Measurements from ENCODE around the gene DOCK11. TPM values are rescaled to one million over a fixed set of nuclear protein-coding genes. Genes with fewer than 3 reads are reported as not detected.
A peak's percentile ranks its signal among the peaks of the same experiment; 100 is the strongest.

Gene DOCK11
- total RNA-seq (2012; rRNA removed) = 13.1 and 14.7 TPM in 2 replicates
- 3.2 and 3.9 TPM in 2 replicates for polyA plus RNA-seq (2012; rRNA removed)
- 0.55 and 0.69 TPM in 2 replicates for polyA plus RNA-seq (2012; cell fraction: cytosol; rRNA removed)
- 0.35 and 5.0 TPM in 2 replicates for polyA plus RNA-seq (2012; cell fraction: nucleus; rRNA removed; ENCODE audit: low replicate concordance)
- Bru-seq, nascent RNA = percentile 63 among the genes with signal in this experiment
- BruChase-seq, experiment 1, labeled RNA remaining after a 6-hour chase = percentile 62 among the genes with signal in this experiment
- percentile 60 among the genes with signal in this experiment for BruChase-seq, experiment 2, labeled RNA remaining after a 2-hour chase
- long read RNA-seq, partial matches to known transcripts = 0 of 3 reads
- long read RNA-seq, other reads (novel, unspliced or antisense) = 3 of 3 reads

DNA sequence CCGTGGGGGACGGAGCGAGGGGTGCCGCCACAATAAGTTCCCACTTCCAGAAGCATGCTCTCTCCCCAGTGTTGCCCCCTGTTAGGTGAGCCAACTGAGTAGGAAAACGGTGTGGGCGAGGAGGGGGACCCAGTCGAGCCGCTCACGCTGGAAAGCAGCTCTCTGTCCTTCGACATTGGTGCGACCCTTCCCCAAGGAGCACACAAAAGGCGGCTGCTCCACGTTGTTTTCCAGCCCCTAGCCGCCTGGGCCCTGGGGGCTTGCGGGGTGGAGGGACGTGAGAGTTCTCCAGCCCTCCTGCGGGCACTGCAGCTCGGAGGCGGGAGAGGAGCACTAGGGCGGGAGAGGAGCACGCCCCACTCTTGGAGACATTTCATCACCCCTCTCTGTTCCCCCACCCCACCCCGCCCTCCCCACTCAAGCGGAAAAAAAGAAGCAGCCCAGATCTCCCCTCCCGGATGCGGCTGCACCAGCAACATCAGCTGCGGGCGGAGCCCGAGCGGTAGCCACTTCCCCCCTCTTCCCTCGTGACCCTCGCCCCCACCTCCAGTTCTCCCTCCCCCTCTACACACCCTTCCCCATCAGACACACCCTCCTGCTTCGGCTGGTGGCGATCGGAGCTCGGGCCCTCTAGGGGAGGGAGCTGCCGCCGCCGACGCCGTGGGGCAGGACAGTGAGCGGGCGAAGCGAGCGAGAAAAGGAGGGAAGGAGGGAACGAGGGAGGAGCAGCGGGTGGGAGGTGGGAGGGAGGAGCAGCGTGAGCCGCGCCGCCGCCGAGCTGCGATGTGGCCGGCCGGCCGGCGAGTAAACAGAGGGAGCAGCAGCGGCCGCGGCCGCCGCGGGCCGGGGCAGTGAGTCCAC, at the start of gene DOCK11:
DOCK11 (plus strand) TSS at position 755 of the 861 bp plus-strand sequence. CDS start 157 bp downstream, outside the sequence.
- peaks cover 2% of the 10 kb centered on the region; the same call in 1 of the 2 replicates for H3K4me1 ChIP-seq (ENCODE audit: control insufficient read depth, insufficient read depth, low read length)
- dilution Hi-C loops (cut with HindIII; ENCODE audit: low sequenced_read_pairs, unreplicated experiment) = no loop called here
- no peak within 1 kb of the TSS; the same call in 1 of the 2 replicates for H3K56ac ChIP-seq (ENCODE audit: extremely low read depth, insufficient read depth, low read length)
- H3K79me1 ChIP-seq (ENCODE audit: low read depth in 1 of 2, low read length in 2 of 2) = peaks cover 6 to 9% of the 10 kb centered on the region in 2 experiments; a peak in 3 of 4 replicates
- H3K36me3 ChIP-seq (ENCODE audit: control insufficient read depth, insufficient read depth, low read length) = no peaks in the 10 kb centered on the region
- H3K18ac ChIP-seq (ENCODE audit: low read depth, low read length) = peak within 1 kb of the TSS; percentile 88
- DNase-seq (peak; percentile 76), ATAC-seq (ENCODE audit: low read depth) (peak; percentile 94)
- peak within 1 kb of the TSS; percentile 78 for H3K4me3 ChIP-seq (ENCODE audit: insufficient read depth, low read depth, low read length)
- H2BK20ac ChIP-seq (ENCODE audit: low read depth, low read length) = no peak within 1 kb of the TSS
- in situ Hi-C loops (cut with MboI; ENCODE audit: low sequenced_read_pairs) = no loop called here
- no peaks in the 10 kb centered on the region for H4K20me1 ChIP-seq (ENCODE audit: insufficient read depth, low read length)
- CTCF ChIA-PET = no interaction called here
- peak within 1 kb of the TSS; percentile 85 for H2AFZ ChIP-seq (replicated peaks; ENCODE audit: low read length, poor library complexity)
- H2BK120ac ChIP-seq (ENCODE audit: low read depth, low read length) = peak within 1 kb of the TSS; percentile 38; the same call in 1 of the 2 replicates
- H2AK5ac ChIP-seq (ENCODE audit: low read depth, low read length) = peak within 1 kb of the TSS; percentile 59; the same call in 1 of the 2 replicates
- no peaks in the 10 kb centered on the region for H3K9me3 ChIP-seq (ENCODE audit: control insufficient read depth, insufficient read depth, low read length)
- WGBS, 2 experiments (ENCODE audit: extremely low coverage in 2 of 2, insufficient read length in 1 of 2) = 10% methylated on average over 11 of the region's 64 CpGs; no CpG with 5 or more reads in 1 of the 2 experiments
- intact Hi-C loops (cut with micrococcal nuclease) = loop anchor here (5.0 kb wide), 1 partner anchor 82 kb away; no protein-coding TSS in a partner anchor
- peak within 1 kb of the TSS; percentile 51 for H3K14ac ChIP-seq (replicated peaks; ENCODE audit: low read depth, low read length)
- peak within 1 kb of the TSS; percentile 89 for H3K4me2 ChIP-seq (ENCODE audit: low read depth, low read length)
- H4K91ac ChIP-seq (ENCODE audit: insufficient read depth, low read depth, low read length) = peak within 1 kb of the TSS; percentile 78
- POLR2A ChIA-PET (ENCODE audit: unreplicated experiment) = no interaction called here
- H2BK15ac ChIP-seq (ENCODE audit: low read depth, low read length) = no peak within 1 kb of the TSS
- H2AK9ac ChIP-seq (replicated peaks; ENCODE audit: low read depth, low read length, poor library complexity) = peak within 1 kb of the TSS; percentile 66
- peak within 1 kb of the TSS; percentile 67 for H3K23ac ChIP-seq (ENCODE audit: low read depth, low read length)
- H3K27ac ChIP-seq (ENCODE audit: insufficient read depth, low read length) = peak within 1 kb of the TSS; percentile 59
- H2BK5ac ChIP-seq (ENCODE audit: low read depth, low read length, poor library complexity, severe bottlenecking) = no peak within 1 kb of the TSS
- peak within 1 kb of the TSS; percentile 96 for H4K5ac ChIP-seq (ENCODE audit: low read depth, low read length)
- H3K4ac ChIP-seq (ENCODE audit: low read depth, low read length) = peak within 1 kb of the TSS; percentile 60
- BruUV-seq (replicated peaks) = no TSS peak
- peak within 1 kb of the TSS; percentile 66 for H3K9ac ChIP-seq (ENCODE audit: low read depth, low read length)
- no peaks in the 10 kb centered on the region for H3K9me1 ChIP-seq (ENCODE audit: insufficient read depth, low read length)
- peak within 1 kb of the TSS; percentile 19 to 73; a peak in 1 of 4 replicates for H4K8ac ChIP-seq (ENCODE audit: low read depth in 2 of 2, low read length in 2 of 2)
- H3K27me3 ChIP-seq (ENCODE audit: control insufficient read depth, insufficient read depth, low read length) = no peaks in the 10 kb centered on the region
- no peak for TF ChIP-seq FOS (IDR thresholded peaks at IDR 0.05; ENCODE audit: low read depth, low read length)
- TF ChIP-seq MAFK (IDR thresholded peaks at IDR 0.05; ENCODE audit: low read depth, low read length) = no peak
- 0 out of 2 replicates have a peak, but pooled peaks have one; percentile 9 for TF ChIP-seq MXI1 (IDR thresholded peaks at IDR 0.05; ENCODE audit: borderline replicate concordance, low read depth, low read length)
- TF ChIP-seq, protein P1, sequence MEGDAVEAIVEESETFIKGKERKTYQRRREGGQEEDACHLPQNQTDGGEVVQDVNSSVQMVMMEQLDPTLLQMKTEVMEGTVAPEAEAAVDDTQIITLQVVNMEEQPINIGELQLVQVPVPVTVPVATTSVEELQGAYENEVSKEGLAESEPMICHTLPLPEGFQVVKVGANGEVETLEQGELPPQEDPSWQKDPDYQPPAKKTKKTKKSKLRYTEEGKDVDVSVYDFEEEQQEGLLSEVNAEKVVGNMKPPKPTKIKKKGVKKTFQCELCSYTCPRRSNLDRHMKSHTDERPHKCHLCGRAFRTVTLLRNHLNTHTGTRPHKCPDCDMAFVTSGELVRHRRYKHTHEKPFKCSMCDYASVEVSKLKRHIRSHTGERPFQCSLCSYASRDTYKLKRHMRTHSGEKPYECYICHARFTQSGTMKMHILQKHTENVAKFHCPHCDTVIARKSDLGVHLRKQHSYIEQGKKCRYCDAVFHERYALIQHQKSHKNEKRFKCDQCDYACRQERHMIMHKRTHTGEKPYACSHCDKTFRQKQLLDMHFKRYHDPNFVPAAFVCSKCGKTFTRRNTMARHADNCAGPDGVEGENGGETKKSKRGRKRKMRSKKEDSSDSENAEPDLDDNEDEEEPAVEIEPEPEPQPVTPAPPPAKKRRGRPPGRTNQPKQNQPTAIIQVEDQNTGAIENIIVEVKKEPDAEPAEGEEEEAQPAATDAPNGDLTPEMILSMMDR (conservative IDR thresholded peaks at IDR 0.05; ENCODE audit: low read depth, low read length) = no peak
- no peak for TF ChIP-seq RCOR1 (IDR thresholded peaks at IDR 0.05; ENCODE audit: insufficient replicate concordance, low read length)
- TF ChIP-seq NFE2L2 (IDR thresholded peaks at IDR 0.05; ENCODE audit: low read depth, low read length) = no peak
- TF ChIP-seq MAZ (IDR thresholded peaks at IDR 0.05; ENCODE audit: borderline replicate concordance, low read depth, low read length) = peak; percentile 73; the same call in 1 of the 2 replicates
- TF ChIP-seq SMC3 (IDR thresholded peaks at IDR 0.05; ENCODE audit: low read depth, low read length) = no peak
- no peak for TF ChIP-seq RFX5 (IDR thresholded peaks at IDR 0.05; ENCODE audit: low read depth, low read length)
- no peak for TF ChIP-seq BHLHE40 (IDR thresholded peaks at IDR 0.05; ENCODE audit: low read depth, low read length)
- TF ChIP-seq, protein P2, sequence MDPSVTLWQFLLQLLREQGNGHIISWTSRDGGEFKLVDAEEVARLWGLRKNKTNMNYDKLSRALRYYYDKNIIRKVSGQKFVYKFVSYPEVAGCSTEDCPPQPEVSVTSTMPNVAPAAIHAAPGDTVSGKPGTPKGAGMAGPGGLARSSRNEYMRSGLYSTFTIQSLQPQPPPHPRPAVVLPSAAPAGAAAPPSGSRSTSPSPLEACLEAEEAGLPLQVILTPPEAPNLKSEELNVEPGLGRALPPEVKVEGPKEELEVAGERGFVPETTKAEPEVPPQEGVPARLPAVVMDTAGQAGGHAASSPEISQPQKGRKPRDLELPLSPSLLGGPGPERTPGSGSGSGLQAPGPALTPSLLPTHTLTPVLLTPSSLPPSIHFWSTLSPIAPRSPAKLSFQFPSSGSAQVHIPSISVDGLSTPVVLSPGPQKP (IDR thresholded peaks at IDR 0.05; ENCODE audit: borderline replicate concordance, low read depth, low read length) = no peak
- no peak for TF ChIP-seq RAD21 (IDR thresholded peaks at IDR 0.05; ENCODE audit: low read length)
- no peak for TF ChIP-seq CHD1 (IDR thresholded peaks at IDR 0.05; ENCODE audit: low read depth, low read length)
